Tibial artery (tissue), 4 donors: ENCODE results near the gene EVC2.

ENCODE experiments used
- DNase-seq, 2 donors: peaks; one replicate each; pipeline ENCODE4 v3.0.0-alpha.2; 2019
- H3K27ac ChIP-seq, 2 donors: fragments of 200-600 bp; sonication (generic) in 1 of 2; 1 replicate in 1 of 2; 2 replicates in 1 of 2; pipeline ENCODE4 v1.5.1; 2018 to 2019; ENCODE audit warnings: mild to moderate bottlenecking in 1 of 2
- H3K27me3 ChIP-seq, 2 donors: fragments of 200-600 bp; sonication (generic) in 1 of 2; one replicate each; pipeline versions ENCODE4 v1.5.1 to v1.6.0; 2016 to 2019
- H3K36me3 ChIP-seq, 3 donors: fragments of 200-600 bp; sonication (generic) in 2 of 3; one replicate each; pipeline ENCODE4 v1.5.1; 2016 to 2019; ENCODE audit warnings: mild to moderate bottlenecking in 2 of 3
- H3K4me1 ChIP-seq, 4 donors: fragments of 200-600 bp; sonication (generic) in 2 of 4; 1 replicate in 3 of 4; 2 replicates in 1 of 4; pipeline ENCODE4 v1.5.1; 2016 to 2019
- H3K4me3 ChIP-seq, 2 donors: fragments of 200-600 bp; sonication (generic) in 1 of 2; 1 replicate in 1 of 2; 2 replicates in 1 of 2; pipeline ENCODE4 v1.5.1; 2018 to 2019; ENCODE audit warnings: mild to moderate bottlenecking in 2 of 2
- H3K9me3 ChIP-seq, 3 donors: fragments of 200-600 bp; sonication (generic) in 1 of 3; one replicate each; pipeline ENCODE4 v1.5.1; 2016 to 2019
- intact Hi-C: fragments of 100-400 bp; cut with DNase I; formaldehyde crosslinking; loops from one replicate; pipeline ENCODE4 v1.15.0; 2023; ENCODE audit warnings: low total_unique reads
- TF ChIP-seq, protein P1 (sequence below), 2 experiments: fragments of 200-600 bp in 1 of 2; fragments of 450-650 bp in 1 of 2; IDR thresholded peaks; one replicate each; pipeline ENCODE4 v1.5.1; 2017 to 2019; ENCODE audit warnings: antibody characterized with exemption in 2 of 2, mild to moderate bottlenecking in 1 of 2, moderate library complexity in 1 of 2

The EVC2 gene

DNA sequence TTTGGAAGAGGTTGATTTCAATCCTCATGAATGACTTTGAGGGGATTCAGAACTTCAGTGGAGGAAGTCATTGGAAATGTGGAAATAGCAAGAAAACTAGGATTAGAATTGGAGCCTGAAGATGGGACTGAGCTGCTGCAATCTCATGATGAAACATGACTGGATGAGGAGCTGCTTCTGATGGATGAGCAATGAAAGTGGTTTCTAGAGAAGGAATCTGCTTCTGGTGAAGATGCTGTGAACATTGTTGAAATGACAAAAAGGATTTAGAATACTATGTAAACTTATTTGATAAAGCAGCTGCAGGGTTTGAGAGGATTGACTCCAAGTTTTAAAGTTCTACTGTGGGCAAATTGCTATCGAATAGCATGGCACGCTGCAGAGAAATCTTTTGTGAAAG, 29.7 kb upstream of the EVC2 start:
- Histone ChIP-seq H3K9me3 (no peaks in the 10 kb centered on the region), H3K27me3 (no peaks in the 10 kb centered on the region), H3K4me3 (no peak overlapping the region), H3K27ac (no peak overlapping the region), H3K4me1 (no peaks in the 10 kb centered on the region), H3K36me3 (peaks cover 48 to 61% (median 59%) of the 10 kb centered on the region in 3 donors)
- intact Hi-C loops: no loop called here
- TF ChIP-seq, protein P1, sequence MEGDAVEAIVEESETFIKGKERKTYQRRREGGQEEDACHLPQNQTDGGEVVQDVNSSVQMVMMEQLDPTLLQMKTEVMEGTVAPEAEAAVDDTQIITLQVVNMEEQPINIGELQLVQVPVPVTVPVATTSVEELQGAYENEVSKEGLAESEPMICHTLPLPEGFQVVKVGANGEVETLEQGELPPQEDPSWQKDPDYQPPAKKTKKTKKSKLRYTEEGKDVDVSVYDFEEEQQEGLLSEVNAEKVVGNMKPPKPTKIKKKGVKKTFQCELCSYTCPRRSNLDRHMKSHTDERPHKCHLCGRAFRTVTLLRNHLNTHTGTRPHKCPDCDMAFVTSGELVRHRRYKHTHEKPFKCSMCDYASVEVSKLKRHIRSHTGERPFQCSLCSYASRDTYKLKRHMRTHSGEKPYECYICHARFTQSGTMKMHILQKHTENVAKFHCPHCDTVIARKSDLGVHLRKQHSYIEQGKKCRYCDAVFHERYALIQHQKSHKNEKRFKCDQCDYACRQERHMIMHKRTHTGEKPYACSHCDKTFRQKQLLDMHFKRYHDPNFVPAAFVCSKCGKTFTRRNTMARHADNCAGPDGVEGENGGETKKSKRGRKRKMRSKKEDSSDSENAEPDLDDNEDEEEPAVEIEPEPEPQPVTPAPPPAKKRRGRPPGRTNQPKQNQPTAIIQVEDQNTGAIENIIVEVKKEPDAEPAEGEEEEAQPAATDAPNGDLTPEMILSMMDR (IDR thresholded peaks at IDR 0.05): no peak
- DNase-seq: no peak

DNA sequence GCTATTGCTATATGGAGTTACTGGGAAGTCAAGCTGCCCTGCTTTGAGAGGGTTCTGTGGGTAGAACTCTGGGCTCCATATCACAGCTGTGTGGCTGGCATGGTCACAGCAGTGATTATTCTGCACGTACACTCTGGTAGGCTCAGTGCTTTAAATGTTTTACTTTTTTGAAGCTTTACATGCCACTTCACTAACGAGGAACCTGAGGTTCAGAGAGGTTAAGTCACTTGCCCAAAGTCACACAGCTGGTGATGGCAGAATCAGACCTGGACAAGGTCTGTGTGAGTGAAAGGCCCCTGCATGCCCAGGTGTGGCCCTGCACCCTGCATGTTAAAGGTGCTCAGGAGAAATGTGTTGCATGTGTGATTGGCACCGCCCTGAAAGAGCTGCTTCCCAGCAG, 27.1 kb upstream of the EVC2 start:
- TF ChIP-seq, protein P1 (IDR thresholded peaks at IDR 0.05): no peak
- intact Hi-C loops: no loop called here
- Histone ChIP-seq H3K4me3 (no peak overlapping the region), H3K4me1 (no peaks in the 10 kb centered on the region), H3K9me3 (no peaks in the 10 kb centered on the region), H3K36me3 (peaks cover 53 to 71% (median 70%) of the 10 kb centered on the region in 3 donors), H3K27ac (no peak overlapping the region), H3K27me3 (no peaks in the 10 kb centered on the region)
- DNase-seq: peak in 1 of 2 donors; percentile 6

DNA sequence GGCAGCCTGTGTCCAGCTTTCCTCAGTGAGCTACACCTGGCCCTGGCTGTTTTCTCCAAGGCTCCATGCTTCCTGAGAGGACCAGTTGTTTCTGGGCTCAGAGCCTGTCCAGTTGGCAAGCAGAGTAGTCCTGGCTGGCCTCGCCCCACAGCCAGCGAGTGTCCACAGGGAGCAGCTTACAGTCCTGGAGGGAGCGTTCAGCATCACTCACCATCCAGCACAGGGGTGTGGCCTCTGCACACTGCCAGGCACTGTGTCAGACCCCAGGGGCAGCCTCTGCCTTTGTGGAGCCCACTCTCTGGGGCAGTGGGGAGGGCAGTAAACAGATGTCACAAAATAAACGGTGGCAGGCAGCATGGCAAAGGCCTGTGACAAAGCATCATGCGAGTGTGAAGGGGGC, 26.5 kb upstream of the EVC2 start:
- DNase-seq: peak in 1 of 2 donors; percentile 66
- no peaks in the 10 kb centered on the region for H3K4me1 ChIP-seq
- TF ChIP-seq, protein P1 (IDR thresholded peaks at IDR 0.05): no peak
- H3K4me3 ChIP-seq: no peak overlapping the region
- no peaks in the 10 kb centered on the region for H3K9me3 ChIP-seq
- peaks cover 53 to 77% (median 76%) of the 10 kb centered on the region in 3 donors for H3K36me3 ChIP-seq
- no peak overlapping the region for H3K27ac ChIP-seq
- intact Hi-C loops: no loop called here
- H3K27me3 ChIP-seq: no peaks in the 10 kb centered on the region

DNA sequence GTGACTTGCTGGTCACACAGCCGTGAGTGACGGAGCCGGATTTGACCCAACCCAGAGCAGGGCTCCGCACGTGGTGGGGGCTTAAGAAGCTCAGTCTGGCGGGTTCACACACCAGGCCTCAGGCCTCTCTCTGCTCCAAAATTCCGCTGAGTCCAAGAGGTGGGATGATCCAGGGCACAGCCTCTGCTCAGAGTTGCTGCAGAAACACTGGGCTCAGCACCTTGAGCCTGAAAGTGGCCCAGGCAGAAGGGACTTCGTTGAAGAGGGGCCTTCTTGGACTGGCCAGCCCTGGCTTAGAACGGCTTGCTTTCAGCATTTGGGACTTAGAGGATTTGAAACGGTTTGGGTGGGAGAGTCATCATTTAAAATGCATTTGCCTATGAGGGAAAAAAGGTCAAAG, 23.8 kb upstream of the EVC2 start:
- no peaks in the 10 kb centered on the region for H3K4me1 ChIP-seq
- intact Hi-C loops: no loop called here
- DNase-seq: no peak
- TF ChIP-seq, protein P1 (IDR thresholded peaks at IDR 0.05): no peak
- H3K9me3 ChIP-seq: no peaks in the 10 kb centered on the region
- no peak overlapping the region for H3K4me3 ChIP-seq
- H3K36me3 ChIP-seq: peaks cover 57 to 83% (median 77%) of the 10 kb centered on the region in 3 donors
- no peak overlapping the region for H3K27ac ChIP-seq
- no peaks in the 10 kb centered on the region for H3K27me3 ChIP-seq

DNA sequence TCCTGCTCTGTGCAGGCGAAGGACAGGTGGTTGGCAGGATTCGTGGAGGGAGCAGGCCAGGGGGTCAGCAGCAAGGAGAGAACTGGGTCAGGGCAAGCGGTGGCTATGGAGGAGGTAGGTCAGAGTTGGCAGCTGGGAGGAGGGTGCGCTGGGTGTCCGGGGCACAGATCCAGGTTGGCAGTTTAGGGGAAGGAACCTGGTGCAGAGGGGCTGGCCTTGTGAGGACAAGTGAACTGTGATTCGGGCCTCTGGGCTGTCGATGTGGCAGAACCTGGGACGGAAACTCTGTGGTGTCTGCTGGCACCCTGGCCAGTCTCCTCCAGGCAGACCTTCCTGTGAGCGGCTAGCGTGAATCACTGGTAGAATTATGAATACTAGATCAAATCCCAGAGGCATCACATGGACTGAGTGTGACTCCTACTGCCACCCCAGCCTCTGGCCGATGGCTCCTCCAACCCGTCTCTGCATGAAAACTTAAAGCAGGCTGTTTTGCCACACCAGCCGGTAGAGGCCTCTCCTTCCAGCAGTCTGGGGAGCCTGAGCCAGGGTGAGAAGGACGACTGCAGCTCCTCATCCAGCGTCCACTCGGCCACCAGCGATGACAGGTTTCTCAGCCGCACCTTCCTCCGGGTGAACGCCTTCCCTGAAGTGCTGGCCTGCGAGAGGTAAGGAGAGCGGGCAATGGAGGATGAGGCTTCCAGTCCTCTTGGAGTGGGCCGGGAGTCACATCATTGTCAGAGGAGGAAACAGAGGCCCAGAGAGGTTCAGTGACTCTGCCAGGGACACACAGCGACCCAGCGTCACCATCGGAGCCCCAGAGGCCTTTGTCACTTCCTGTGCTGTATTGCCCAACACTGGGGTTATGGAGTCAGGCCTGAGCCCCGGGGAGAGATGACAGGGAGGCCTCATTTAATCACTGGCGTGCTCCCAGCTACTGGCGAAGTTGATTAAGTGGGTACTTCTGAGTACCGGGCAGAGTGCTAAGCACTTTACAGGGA, 22.9 kb upstream of the EVC2 start:
- H3K27me3 ChIP-seq: no peaks in the 10 kb centered on the region
- TF ChIP-seq, protein P1 (IDR thresholded peaks at IDR 0.05): no peak
- DNase-seq: no peak
- no peak overlapping the region for H3K4me3 ChIP-seq
- H3K36me3 ChIP-seq: peaks cover 55 to 75% (median 68%) of the 10 kb centered on the region in 3 donors
- no peaks in the 10 kb centered on the region for H3K4me1 ChIP-seq
- H3K27ac ChIP-seq: no peak overlapping the region
- intact Hi-C loops: no loop called here
- no peaks in the 10 kb centered on the region for H3K9me3 ChIP-seq
